Measurements from ENCODE around the gene INHA. TPM values are rescaled to one million over a fixed set of nuclear protein-coding genes. Genes with fewer than 3 reads are reported as not detected.

INHA gene
- total RNA-seq, 4 donors from 2014 or later: 0.45 to 0.75 TPM; not detected in 2

- Histone ChIP-seq H3K27me3 (no peaks in the 10 kb centered on the region), H3K4me1 (peaks cover 4 to 17% (median 15%) of the 10 kb centered on the region in 4 donors), H3K36me3 (peaks cover 38 to 78% (median 67%) of the 10 kb centered on the region in 4 donors), H3K4me3 (no peak overlapping the region), H3K27ac (replicated peaks in 1 of 4) (no peak overlapping the region), H3K9me3 (no peaks in the 10 kb centered on the region)
- intact Hi-C loops (cut with DNase I): no loop called here
- no peak for TF ChIP-seq POLR2AphosphoS5 (IDR thresholded peaks at IDR 0.05)
- TF ChIP-seq EP300 (IDR thresholded peaks at IDR 0.05): no peak
- no peak for TF ChIP-seq POLR2A (IDR thresholded peaks at IDR 0.05; ENCODE audit: low read depth)
- no peak for DNase-seq (ENCODE audit: extremely low spot score)
- WGBS: 85% methylated on average over 13 of the region's 15 CpGs
These were observed 40.6 kb downstream of the INHA start for GRCh38 chr2:219612577-219613286.

GRCh38 chr2:219613461-219614070 is 41.5 kb downstream of the INHA start:
- Histone ChIP-seq H3K27ac (replicated peaks in 1 of 4) (no peak overlapping the region), H3K4me1 (peaks cover 4 to 22% (median 15%) of the 10 kb centered on the region in 4 donors), H3K27me3 (no peaks in the 10 kb centered on the region), H3K36me3 (peaks cover 36 to 70% (median 59%) of the 10 kb centered on the region in 4 donors), H3K4me3 (no peak overlapping the region), H3K9me3 (no peaks in the 10 kb centered on the region)
- no peak for DNase-seq (ENCODE audit: extremely low spot score)
- TF ChIP-seq POLR2AphosphoS5 (IDR thresholded peaks at IDR 0.05) (no peak), POLR2A (IDR thresholded peaks at IDR 0.05; ENCODE audit: low read depth) (no peak), EP300 (IDR thresholded peaks at IDR 0.05) (no peak), CTCF (IDR thresholded peaks at IDR 0.05) (no peak)
- 96% methylated on average over 10 of the region's 11 CpGs for WGBS
- intact Hi-C loops (cut with DNase I): no loop called here

- no peak for DNase-seq (ENCODE audit: extremely low spot score)
- peaks cover 30 to 63% (median 52%) of the 10 kb centered on the region in 4 donors for H3K36me3 ChIP-seq
- H3K27ac ChIP-seq (replicated peaks in 1 of 4): no peak overlapping the region
- peaks cover 4 to 17% (median 9%) of the 10 kb centered on the region in 4 donors for H3K4me1 ChIP-seq
- no peak overlapping the region for H3K4me3 ChIP-seq
- 90% methylated on average over 10 of the region's 11 CpGs for WGBS
- no peaks in the 10 kb centered on the region for H3K9me3 ChIP-seq
- TF ChIP-seq CTCF (IDR thresholded peaks at IDR 0.05) (no peak), POLR2A (IDR thresholded peaks at IDR 0.05; ENCODE audit: low read depth) (no peak)
- intact Hi-C loops (cut with DNase I): no loop called here
- H3K27me3 ChIP-seq: no peaks in the 10 kb centered on the region
These were observed 42.2 kb downstream of the INHA start for GRCh38 chr2:219614076-219614860.

GRCh38 chr2:219615036-219615435 is 42.9 kb downstream of the INHA start:
- Histone ChIP-seq H3K4me1 (peaks cover 2 to 11% (median 4%) of the 10 kb centered on the region in 4 donors), H3K9me3 (no peaks in the 10 kb centered on the region), H3K36me3 (peaks cover 30 to 58% (median 49%) of the 10 kb centered on the region in 4 donors), H3K4me3 (no peak overlapping the region), H3K27me3 (no peaks in the 10 kb centered on the region), H3K27ac (replicated peaks in 1 of 4) (no peak overlapping the region)
- TF ChIP-seq POLR2AphosphoS5 (IDR thresholded peaks at IDR 0.05) (no peak), EP300 (IDR thresholded peaks at IDR 0.05) (no peak), CTCF (IDR thresholded peaks at IDR 0.05) (no peak), POLR2A (IDR thresholded peaks at IDR 0.05; ENCODE audit: low read depth) (no peak)
- DNase-seq (ENCODE audit: extremely low spot score): no peak
- 91% methylated on average over 10 of the region's 11 CpGs for WGBS
- intact Hi-C loops (cut with DNase I): no loop called here

GRCh38 chr2:219615894-219616293 is 43.8 kb downstream of the INHA start:
- Histone ChIP-seq H3K4me1 (peaks cover 0 to 4% (median 2%) of the 10 kb centered on the region in 4 donors), H3K9me3 (no peaks in the 10 kb centered on the region), H3K36me3 (peaks cover 30 to 52% (median 45%) of the 10 kb centered on the region in 4 donors), H3K27ac (replicated peaks in 1 of 4) (no peak overlapping the region), H3K27me3 (no peaks in the 10 kb centered on the region), H3K4me3 (no peak overlapping the region)
- no peak for DNase-seq (ENCODE audit: extremely low spot score)
- WGBS: 92% methylated on average over 9 of the region's 12 CpGs
- intact Hi-C loops (cut with DNase I): no loop called here
- no peak for TF ChIP-seq POLR2A (IDR thresholded peaks at IDR 0.05; ENCODE audit: low read depth)
- TF ChIP-seq POLR2AphosphoS5 (IDR thresholded peaks at IDR 0.05): no peak
- no peak for TF ChIP-seq CTCF (IDR thresholded peaks at IDR 0.05)
- TF ChIP-seq EP300 (IDR thresholded peaks at IDR 0.05): no peak

Data from esophagus muscularis mucosa (tissue), 4 donors.